WTC11 (cell line): Measurements from ENCODE around the gene INCENP.

Experiments
- ATF3 ChIP-seq: sonication (generic); formaldehyde crosslinking; conservative IDR thresholded peaks from 2 replicates; pipeline ENCODE4 v1.8.1; 2022; ENCODE audit warnings: mild to moderate bottlenecking, missing genetic modification reagents
- CTCF ChIP-seq: fragments of 200-600 bp; IDR thresholded peaks from 2 replicates; pipeline ENCODE4 v1.8.0; 2022; ENCODE audit warnings: antibody characterized with exemption
- HMGA2 ChIP-seq: fragments of 250-450 bp; sonication (Bioruptor Pico); IDR thresholded peaks from 2 replicates; pipeline ENCODE4 v1.4.0; 2021; ENCODE audit warnings: mild to moderate bottlenecking, moderate library complexity
- NFYB ChIP-seq: sonication (generic); formaldehyde crosslinking; conservative IDR thresholded peaks from 2 replicates; pipeline ENCODE4 v1.8.0; 2022; ENCODE audit warnings: low read depth, missing genetic modification reagents
- OVOL2 ChIP-seq: fragments of 250-450 bp; sonication (Bioruptor Pico); IDR thresholded peaks from 2 replicates; pipeline ENCODE4 v1.9.0; 2021; ENCODE audit warnings: mild to moderate bottlenecking, borderline replicate concordance
- USF2 ChIP-seq: sonication (generic); formaldehyde crosslinking; IDR thresholded peaks from 2 replicates; pipeline ENCODE4 v1.8.1; 2023; ENCODE audit warnings: mild to moderate bottlenecking, missing genetic modification reagents, moderate library complexity
- ZMAT4 ChIP-seq: fragments of 250-450 bp; sonication (Bioruptor Pico); IDR thresholded peaks from 2 replicates; pipeline ENCODE4 v1.9.0; 2021; ENCODE audit warnings: mild to moderate bottlenecking
- ZNF121 ChIP-seq: sonication (generic); formaldehyde crosslinking; IDR thresholded peaks from 2 replicates; pipeline ENCODE4 v1.8.0; 2023; ENCODE audit warnings: missing genetic modification reagents

- TF ChIP-seq CTCF: no peak
- TF ChIP-seq ATF3 (CRISPR knock-in tag): no peak
- TF ChIP-seq ZNF121 (CRISPR knock-in tag): no peak
- no peak for TF ChIP-seq OVOL2 (CRISPR knock-in tag)
- no peak for TF ChIP-seq USF2
- TF ChIP-seq ZMAT4 (CRISPR knock-in tag): no peak
- no peak for TF ChIP-seq HMGA2 (CRISPR knock-in tag)
- TF ChIP-seq NFYB (CRISPR knock-in tag): no peak
Measured at GRCh38 chr11:62172294-62172693, 48.5 kb downstream of the INCENP start.
